Neural cell (in vitro differentiated cells): Measurements from ENCODE around the gene NCKAP5. TPM values are rescaled to one million over a fixed set of nuclear protein-coding genes. Genes with fewer than 3 reads are reported as not detected.

Source experiments
- H2AFZ ChIP-seq: fragments of 200-600, 300-800 bp; sonication (generic), shearing (Covaris generic); 2 replicates; pipeline ENCODE4 v1.6.0; 2014; ENCODE audit warnings: low read depth, mild to moderate bottlenecking, antibody characterized with exemption, low read length, moderate library complexity
- H3F3A ChIP-seq: fragments of 200-600 bp; shearing (Covaris generic); 2 replicates; pipeline ENCODE4 v1.6.1; 2016; ENCODE audit warnings: mild to moderate bottlenecking, moderate library complexity, mixed read lengths, antibody characterized with exemption, low read length; ENCODE audit not compliant: insufficient read depth, poor library complexity, severe bottlenecking
- H3K27ac ChIP-seq: fragments of 200-600, 300-800 bp; sonication (generic), shearing (Covaris generic); 2 replicates; pipeline ENCODE4 v1.5.1; 2014; ENCODE audit warnings: mild to moderate bottlenecking, low read length, moderate library complexity
- H3K27me3 ChIP-seq: fragments of 300-800, 200-600 bp; sonication (generic), shearing (Covaris generic); 2 replicates; pipeline ENCODE4 v1.6.0; 2014; ENCODE audit warnings: mild to moderate bottlenecking, low read depth, low read length, moderate library complexity; ENCODE audit not compliant: insufficient read depth
- H3K36me3 ChIP-seq: fragments of 300-800, 200-600 bp; sonication (generic), shearing (Covaris generic); 2 replicates; pipeline ENCODE4 v1.5.1; 2014; ENCODE audit warnings: mild to moderate bottlenecking, antibody characterized with exemption, low read length, moderate library complexity; ENCODE audit not compliant: insufficient read depth
- H3K4me2 ChIP-seq: fragments of 300-800, 200-600 bp; sonication (generic), shearing (Covaris generic); 2 replicates; pipeline ENCODE4 v1.6.0; 2014; ENCODE audit warnings: mild to moderate bottlenecking, low read length
- H3K4me3 ChIP-seq: fragments of 300-800, 200-600 bp; sonication (generic), shearing (Covaris generic); 2 replicates; pipeline ENCODE4 v1.5.1; 2014; ENCODE audit warnings: mild to moderate bottlenecking, low read length, moderate library complexity
- H3K79me2 ChIP-seq: fragments of 200-600 bp; shearing (Covaris generic); replicated peaks from 2 replicates; pipeline ENCODE4 v1.6.0; 2014; ENCODE audit warnings: mild to moderate bottlenecking, low read length, moderate library complexity; ENCODE audit not compliant: insufficient read depth
- H3K9ac ChIP-seq: fragments of 300-800, 200-600 bp; sonication (generic), shearing (Covaris generic); 2 replicates; pipeline ENCODE4 v1.6.1; 2016; ENCODE audit warnings: mild to moderate bottlenecking, low read length, mixed read lengths
- H3K9me2 ChIP-seq: fragments of 200-600 bp; shearing (Covaris generic); 2 replicates; pipeline ENCODE4 v1.6.1; 2016; ENCODE audit warnings: mild to moderate bottlenecking, low read length, mixed read lengths; ENCODE audit not compliant: insufficient read depth
- H3K9me3 ChIP-seq: fragments of 200-600, 300-800 bp; sonication (generic), shearing (Covaris generic); 2 replicates; pipeline ENCODE4 v1.6.1; 2016; ENCODE audit warnings: mild to moderate bottlenecking, mixed run types, low read length, moderate library complexity, mixed read lengths
- H4K20me1 ChIP-seq: fragments of 200-600 bp; shearing (Covaris generic); 2 replicates; pipeline ENCODE4 v1.6.1; 2016; ENCODE audit warnings: mild to moderate bottlenecking, mixed run types; ENCODE audit not compliant: insufficient read depth
- EP300 ChIP-seq: fragments of 450-650 bp; conservative IDR thresholded peaks from 2 replicates; pipeline ENCODE4 v1.6.1; 2014; ENCODE audit warnings: antibody characterized with exemption, mild to moderate bottlenecking, moderate library complexity; ENCODE audit not compliant: poor library complexity, severe bottlenecking
- EZH2 ChIP-seq: fragments of 200-600, 300-800 bp; shearing (Covaris generic), sonication (generic); IDR thresholded peaks from 2 replicates; pipeline ENCODE4 v1.6.1; 2014; ENCODE audit warnings: antibody characterized with exemption, low read length, borderline replicate concordance, mild to moderate bottlenecking; ENCODE audit not compliant: insufficient read depth, poor library complexity, severe bottlenecking
- MXI1 ChIP-seq: fragments of 450-650 bp; conservative IDR thresholded peaks from 2 replicates; pipeline ENCODE4 v1.6.1; 2014; ENCODE audit warnings: antibody characterized with exemption, mild to moderate bottlenecking; ENCODE audit not compliant: poor library complexity, severe bottlenecking
- POLR2AphosphoS5 ChIP-seq: IDR thresholded peaks from 2 replicates; pipeline ENCODE4 v1.6.1; 2012
- RAD21 ChIP-seq: fragments of 450-650 bp; conservative IDR thresholded peaks from 2 replicates; pipeline ENCODE4 v1.6.1; 2014; ENCODE audit warnings: antibody characterized with exemption, mild to moderate bottlenecking, moderate library complexity
- SMC3 ChIP-seq: fragments of 450-650 bp; conservative IDR thresholded peaks from 2 replicates; pipeline ENCODE4 v1.6.1; 2014; ENCODE audit warnings: antibody characterized with exemption, mild to moderate bottlenecking, moderate library complexity; ENCODE audit not compliant: poor library complexity
- TAF1 ChIP-seq: IDR thresholded peaks from 2 replicates; pipeline ENCODE4 v1.6.1; 2012; ENCODE audit warnings: low read depth
- polyA plus RNA-seq: library from polyadenylated mRNA; depleted of rRNA; stranded (reverse); fragments of >200 nt; gene quantifications from 2 replicates; pipeline ENCODE4 v1.2.3, GENCODE V29; 2014
- TF ChIP-seq, protein P1 (sequence below): IDR thresholded peaks from 2 replicates; pipeline ENCODE4 v1.6.1; 2012; ENCODE audit warnings: borderline replicate concordance
- TF ChIP-seq, protein P2 (sequence below): fragments of 450-650 bp; IDR thresholded peaks from 2 replicates; pipeline ENCODE4 v1.5.1; 2014; ENCODE audit warnings: antibody characterized with exemption, mild to moderate bottlenecking, moderate library complexity; ENCODE audit not compliant: poor library complexity, severe bottlenecking

The NCKAP5 gene
- polyA plus RNA-seq, 1 donor from 2014 or later: 2.4 TPM

DNA sequence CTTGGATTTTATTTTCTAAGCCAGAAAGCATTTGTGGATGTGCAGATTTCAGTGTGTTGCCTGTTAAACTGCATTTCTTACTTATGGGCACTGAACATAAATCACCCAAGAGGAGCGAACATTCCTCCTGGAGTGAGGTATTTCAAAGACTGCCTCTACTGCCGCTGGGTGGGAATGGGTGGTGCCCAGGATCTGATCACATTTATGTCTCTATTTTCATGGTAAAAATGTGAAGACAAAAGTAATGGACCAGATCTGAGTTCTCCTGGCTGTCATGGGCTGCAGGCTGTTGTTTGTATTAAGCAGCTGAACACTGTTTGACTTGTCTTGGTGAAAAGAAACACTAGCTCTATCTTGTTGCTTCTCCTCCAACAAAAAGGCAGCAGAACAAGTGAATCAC is 251.7 kb downstream of the NCKAP5 start (continued):
- no peak for TF ChIP-seq POLR2AphosphoS5

DNA sequence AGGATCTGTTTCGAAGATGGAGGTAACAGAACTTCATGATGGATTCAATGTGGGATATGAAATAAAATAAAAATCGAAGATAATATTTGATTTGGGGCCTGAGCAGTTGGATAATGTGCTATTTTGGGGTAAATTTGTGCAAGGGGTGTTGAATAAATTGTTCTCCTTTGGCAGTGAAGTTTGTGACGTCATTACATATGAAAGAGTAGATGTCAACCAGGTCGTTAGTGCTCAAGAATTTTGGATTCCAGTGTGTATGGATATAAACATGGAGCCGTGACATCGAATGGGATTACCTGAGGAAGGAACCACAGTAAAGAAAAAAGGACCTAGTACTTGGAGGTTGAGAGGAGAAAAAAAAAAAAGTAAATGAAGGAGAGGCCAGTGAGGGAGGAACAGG is 253.0 kb downstream of the NCKAP5 start:
- H3K27me3 ChIP-seq: no peaks in the 10 kb centered on the region
- H3K27ac ChIP-seq: no peak overlapping the region
- no peak overlapping the region for H3K9ac ChIP-seq
- H3K9me2 ChIP-seq: no peaks in the 10 kb centered on the region
- H3K36me3 ChIP-seq: no peaks in the 10 kb centered on the region
- H3F3A ChIP-seq: no peaks in the 10 kb centered on the region
- H3K9me3 ChIP-seq: no peaks in the 10 kb centered on the region
- TF ChIP-seq POLR2AphosphoS5: no peak
- TF ChIP-seq EZH2: no peak
- TF ChIP-seq SMC3: no peak
- no peak for TF ChIP-seq EP300
- TF ChIP-seq TAF1: no peak
- no peak for TF ChIP-seq MXI1
- TF ChIP-seq, protein P1, sequence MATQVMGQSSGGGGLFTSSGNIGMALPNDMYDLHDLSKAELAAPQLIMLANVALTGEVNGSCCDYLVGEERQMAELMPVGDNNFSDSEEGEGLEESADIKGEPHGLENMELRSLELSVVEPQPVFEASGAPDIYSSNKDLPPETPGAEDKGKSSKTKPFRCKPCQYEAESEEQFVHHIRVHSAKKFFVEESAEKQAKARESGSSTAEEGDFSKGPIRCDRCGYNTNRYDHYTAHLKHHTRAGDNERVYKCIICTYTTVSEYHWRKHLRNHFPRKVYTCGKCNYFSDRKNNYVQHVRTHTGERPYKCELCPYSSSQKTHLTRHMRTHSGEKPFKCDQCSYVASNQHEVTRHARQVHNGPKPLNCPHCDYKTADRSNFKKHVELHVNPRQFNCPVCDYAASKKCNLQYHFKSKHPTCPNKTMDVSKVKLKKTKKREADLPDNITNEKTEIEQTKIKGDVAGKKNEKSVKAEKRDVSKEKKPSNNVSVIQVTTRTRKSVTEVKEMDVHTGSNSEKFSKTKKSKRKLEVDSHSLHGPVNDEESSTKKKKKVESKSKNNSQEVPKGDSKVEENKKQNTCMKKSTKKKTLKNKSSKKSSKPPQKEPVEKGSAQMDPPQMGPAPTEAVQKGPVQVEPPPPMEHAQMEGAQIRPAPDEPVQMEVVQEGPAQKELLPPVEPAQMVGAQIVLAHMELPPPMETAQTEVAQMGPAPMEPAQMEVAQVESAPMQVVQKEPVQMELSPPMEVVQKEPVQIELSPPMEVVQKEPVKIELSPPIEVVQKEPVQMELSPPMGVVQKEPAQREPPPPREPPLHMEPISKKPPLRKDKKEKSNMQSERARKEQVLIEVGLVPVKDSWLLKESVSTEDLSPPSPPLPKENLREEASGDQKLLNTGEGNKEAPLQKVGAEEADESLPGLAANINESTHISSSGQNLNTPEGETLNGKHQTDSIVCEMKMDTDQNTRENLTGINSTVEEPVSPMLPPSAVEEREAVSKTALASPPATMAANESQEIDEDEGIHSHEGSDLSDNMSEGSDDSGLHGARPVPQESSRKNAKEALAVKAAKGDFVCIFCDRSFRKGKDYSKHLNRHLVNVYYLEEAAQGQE: no peak
- TF ChIP-seq, protein P2, sequence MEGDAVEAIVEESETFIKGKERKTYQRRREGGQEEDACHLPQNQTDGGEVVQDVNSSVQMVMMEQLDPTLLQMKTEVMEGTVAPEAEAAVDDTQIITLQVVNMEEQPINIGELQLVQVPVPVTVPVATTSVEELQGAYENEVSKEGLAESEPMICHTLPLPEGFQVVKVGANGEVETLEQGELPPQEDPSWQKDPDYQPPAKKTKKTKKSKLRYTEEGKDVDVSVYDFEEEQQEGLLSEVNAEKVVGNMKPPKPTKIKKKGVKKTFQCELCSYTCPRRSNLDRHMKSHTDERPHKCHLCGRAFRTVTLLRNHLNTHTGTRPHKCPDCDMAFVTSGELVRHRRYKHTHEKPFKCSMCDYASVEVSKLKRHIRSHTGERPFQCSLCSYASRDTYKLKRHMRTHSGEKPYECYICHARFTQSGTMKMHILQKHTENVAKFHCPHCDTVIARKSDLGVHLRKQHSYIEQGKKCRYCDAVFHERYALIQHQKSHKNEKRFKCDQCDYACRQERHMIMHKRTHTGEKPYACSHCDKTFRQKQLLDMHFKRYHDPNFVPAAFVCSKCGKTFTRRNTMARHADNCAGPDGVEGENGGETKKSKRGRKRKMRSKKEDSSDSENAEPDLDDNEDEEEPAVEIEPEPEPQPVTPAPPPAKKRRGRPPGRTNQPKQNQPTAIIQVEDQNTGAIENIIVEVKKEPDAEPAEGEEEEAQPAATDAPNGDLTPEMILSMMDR: no peak
- TF ChIP-seq RAD21: no peak
- H3K4me2 ChIP-seq: no peak overlapping the region
- no peak overlapping the region for H3K4me3 ChIP-seq
- no peaks in the 10 kb centered on the region for H3K79me2 ChIP-seq
- no peak overlapping the region for H2AFZ ChIP-seq
- no peaks in the 10 kb centered on the region for H4K20me1 ChIP-seq

DNA sequence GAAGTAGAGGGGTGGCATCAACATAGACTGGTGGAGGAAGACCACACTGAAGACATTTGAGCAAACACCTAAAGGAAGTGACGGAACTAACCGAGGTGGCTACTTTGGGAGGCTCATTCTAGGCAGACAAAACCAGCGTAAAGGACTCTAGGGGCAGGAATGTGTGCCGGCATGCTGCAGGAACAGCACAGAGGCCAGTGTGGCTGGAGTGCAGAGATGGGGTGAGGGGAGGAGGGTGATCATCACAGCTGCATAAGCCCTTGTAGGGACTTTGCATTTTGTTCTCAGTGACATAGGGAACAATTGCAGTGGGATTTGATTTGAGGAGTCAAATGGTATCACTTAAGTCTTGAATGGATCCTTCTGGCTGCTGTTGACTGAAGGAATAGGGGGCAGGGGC is 253.5 kb downstream of the NCKAP5 start:
- no peak overlapping the region for H2AFZ ChIP-seq
- no peaks in the 10 kb centered on the region for H4K20me1 ChIP-seq
- no peaks in the 10 kb centered on the region for H3K9me2 ChIP-seq
- H3K27me3 ChIP-seq: no peaks in the 10 kb centered on the region
- H3K79me2 ChIP-seq: no peaks in the 10 kb centered on the region
- H3F3A ChIP-seq: no peaks in the 10 kb centered on the region
- no peaks in the 10 kb centered on the region for H3K36me3 ChIP-seq
- no peak overlapping the region for H3K4me3 ChIP-seq
- no peak overlapping the region for H3K9ac ChIP-seq
- no peak overlapping the region for H3K4me2 ChIP-seq
- no peaks in the 10 kb centered on the region for H3K9me3 ChIP-seq
- TF ChIP-seq EP300 (no peak), MXI1 (no peak)
- H3K27ac ChIP-seq: no peak overlapping the region
